ENCODE results near the gene RNF181.

- TF ChIP-seq RARB (CRISPR knock-in tag; IDR thresholded peaks at IDR 0.05) (no peak), ARNTL (CRISPR knock-in tag; IDR thresholded peaks at IDR 0.05; ENCODE audit: borderline replicate concordance, low read depth) (no peak), PATZ1 (CRISPR knock-in tag; IDR thresholded peaks at IDR 0.05; ENCODE audit: borderline replicate concordance) (no peak), TCF4 (CRISPR knock-in tag; IDR thresholded peaks at IDR 0.05; ENCODE audit: borderline replicate concordance) (no peak), GLIS3 (CRISPR knock-in tag; IDR thresholded peaks at IDR 0.05) (no peak), ZFP30 (CRISPR knock-in tag; IDR thresholded peaks at IDR 0.05) (no peak), ZFP3 (CRISPR knock-in tag; IDR thresholded peaks at IDR 0.05) (no peak)
These were observed 47.0 kb upstream of the RNF181 start for GRCh38 chr2:85548608-85548900.

Measured in SK-N-SH treated with all-trans-retinoic acid at 6 μM for 48 hours (cell line).